Thoracic aorta (tissue), 2 donors: ENCODE measurements around the gene BCKDHB. TPM values are rescaled to one million over a fixed set of nuclear protein-coding genes. Genes with fewer than 3 reads are reported as not detected.

Experiments
- ATAC-seq: fragments of 150-250 bp; one replicate; pipeline ENCODE4 v1.8.0; 2017; ENCODE audit warnings: low read depth; ENCODE audit not compliant: insufficient number of reproducible peaks, low FRiP score
- DNase-seq: peaks from one replicate; pipeline ENCODE4 v3.0.0-alpha.2; 2020; ENCODE audit warnings: low spot score
- H3K27ac ChIP-seq, 2 donors: fragments of 200-600 bp; sonication (generic); 1 replicate in 1 of 2; 2 replicates in 1 of 2; pipeline ENCODE4 v1.5.1; 2016; ENCODE audit warnings: mild to moderate bottlenecking in 2 of 2, moderate library complexity in 2 of 2
- H3K27me3 ChIP-seq: fragments of 200-600 bp; sonication (generic); replicated peaks from 2 replicates; pipeline ENCODE4 v1.6.0; 2016; ENCODE audit warnings: mild to moderate bottlenecking; ENCODE audit not compliant: insufficient read depth
- H3K36me3 ChIP-seq: fragments of 200-600 bp; sonication (generic); one replicate; pipeline ENCODE4 v1.5.1; 2016
- H3K4me1 ChIP-seq, 2 donors: fragments of 200-600 bp; sonication (generic); 1 replicate in 1 of 2; 2 replicates in 1 of 2; pipeline versions ENCODE4 v1.5.1 to v1.6.0; 2016; ENCODE audit warnings: low read depth in 2 of 2, mild to moderate bottlenecking in 1 of 2; ENCODE audit not compliant: control insufficient read depth in 1 of 2
- H3K4me3 ChIP-seq: fragments of 200-600 bp; sonication (generic); 2 replicates; pipeline ENCODE4 v1.5.1; 2016; ENCODE audit warnings: mild to moderate bottlenecking
- H3K9me3 ChIP-seq: fragments of 200-600 bp; sonication (generic); 2 replicates; pipeline ENCODE4 v1.5.1; 2016
- CTCF ChIP-seq: fragments of 200-600 bp; sonication (generic); IDR thresholded peaks from one replicate; pipeline ENCODE4 v1.5.1; 2019; ENCODE audit warnings: antibody characterized with exemption
- total RNA-seq, 2 donors: library from RNA; depleted of rRNA; stranded (reverse); fragments of >200 nt; gene quantifications; one replicate each; pipeline versions ENCODE4 v1.1.0 to v1.2.3, GENCODE V29; 2016

BCKDHB gene
- total RNA-seq, 2 donors from 2014 or later: 14.1 to 22.1 TPM

- ATAC-seq: no peak
- H3K9me3 ChIP-seq: no peaks in the 10 kb centered on the region
Measured at GRCh38 chr6:80364149-80364548, 257.7 kb downstream of the BCKDHB start.

GRCh38 chr6:80366051-80366450, 259.6 kb downstream of the BCKDHB start:
- Histone ChIP-seq H3K27ac (no peak overlapping the region), H3K4me3 (no peak overlapping the region), H3K27me3 (no peaks in the 10 kb centered on the region), H3K4me1 (no peaks in the 10 kb centered on the region), H3K36me3 (no peaks in the 10 kb centered on the region), H3K9me3 (no peaks in the 10 kb centered on the region)
- no peak for ATAC-seq
- no peak for TF ChIP-seq CTCF
- DNase-seq: no peak

More at GRCh38 chr6:80364149-80364548, 257.7 kb downstream of the BCKDHB start:
- no peak for DNase-seq
- TF ChIP-seq CTCF: no peak
- Histone ChIP-seq H3K36me3 (no peaks in the 10 kb centered on the region), H3K27ac (no peak overlapping the region), H3K4me3 (no peak overlapping the region), H3K27me3 (no peaks in the 10 kb centered on the region), H3K4me1 (no peaks in the 10 kb centered on the region)

- DNase-seq (no peak), ATAC-seq (no peak)
Measured at GRCh38 chr6:80366714-80367113, 260.2 kb downstream of the BCKDHB start.

GRCh38 chr6:80376411-80376810, 269.9 kb downstream of the BCKDHB start:
- TF ChIP-seq CTCF: no peak
- Histone ChIP-seq H3K36me3 (no peaks in the 10 kb centered on the region), H3K27me3 (no peaks in the 10 kb centered on the region), H3K4me3 (no peak overlapping the region), H3K9me3 (no peaks in the 10 kb centered on the region), H3K4me1 (no peaks in the 10 kb centered on the region), H3K27ac (no peak overlapping the region)
- ATAC-seq (no peak), DNase-seq (no peak)

More at GRCh38 chr6:80366714-80367113, 260.2 kb downstream of the BCKDHB start:
- no peaks in the 10 kb centered on the region for H3K9me3 ChIP-seq
- H3K27ac ChIP-seq: no peak overlapping the region
- no peaks in the 10 kb centered on the region for H3K4me1 ChIP-seq
- H3K4me3 ChIP-seq: no peak overlapping the region
- H3K36me3 ChIP-seq: no peaks in the 10 kb centered on the region
- no peaks in the 10 kb centered on the region for H3K27me3 ChIP-seq
- no peak for TF ChIP-seq CTCF

GRCh38 chr6:80380566-80380965, 274.1 kb downstream of the BCKDHB start:
- Histone ChIP-seq H3K27ac (no peak overlapping the region), H3K4me3 (no peak overlapping the region), H3K36me3 (no peaks in the 10 kb centered on the region), H3K4me1 (no peaks in the 10 kb centered on the region), H3K9me3 (no peaks in the 10 kb centered on the region), H3K27me3 (no peaks in the 10 kb centered on the region)
- ATAC-seq (no peak), DNase-seq (no peak)
- no peak for TF ChIP-seq CTCF
